GM06990 (cell line): ENCODE measurements around the gene SLC29A2.
A peak's percentile ranks its signal among the peaks of the same experiment; 100 is the strongest.

Experiments used
- DNase-seq: peaks from one replicate; pipeline ENCODE4 v3.0.0-alpha.2; 2011; ENCODE audit not compliant: insufficient read length; ENCODE audit errors: extremely low read depth
- H3K27me3 ChIP-seq: replicated peaks from 2 replicates; pipeline ENCODE4 v1.6.0; 2011; ENCODE audit warnings: low read length; ENCODE audit not compliant: control insufficient read depth, insufficient read depth
- H3K36me3 ChIP-seq: 2 replicates; pipeline ENCODE4 v1.5.1; 2011; ENCODE audit warnings: low read length; ENCODE audit not compliant: control insufficient read depth, insufficient read depth
- H3K4me3 ChIP-seq: replicated peaks from 2 replicates; pipeline ENCODE4 v1.5.1; 2011; ENCODE audit warnings: low read depth, mild to moderate bottlenecking, control low read depth, low read length
- CTCF ChIP-seq: IDR thresholded peaks from 2 replicates; pipeline ENCODE4 v1.5.1; 2011; ENCODE audit warnings: low read length, control low read depth, mild to moderate bottlenecking, inconsistent platforms; ENCODE audit not compliant: insufficient read depth, poor library complexity, severe bottlenecking

The SLC29A2 gene

GRCh38 chr11:66346476-66347424 is 24.8 kb downstream of the SLC29A2 start:
- peak overlapping the region; percentile 71 for H3K4me3 ChIP-seq
- peaks cover 6% of the 10 kb centered on the region for H3K36me3 ChIP-seq
- no peak for TF ChIP-seq CTCF
- DNase-seq = no peak
- H3K27me3 ChIP-seq = no peaks in the 10 kb centered on the region

GRCh38 chr11:66345316-66345649 is 26.3 kb downstream of the SLC29A2 start:
- peaks cover 13% of the 10 kb centered on the region for H3K36me3 ChIP-seq
- peak overlapping the region; percentile 81 for H3K4me3 ChIP-seq
- DNase-seq = no peak
- no peak for TF ChIP-seq CTCF
- no peaks in the 10 kb centered on the region for H3K27me3 ChIP-seq

- no peak for TF ChIP-seq CTCF
- DNase-seq = peak; percentile 89
- Histone ChIP-seq H3K36me3 (peaks cover 16% of the 10 kb centered on the region), H3K27me3 (no peaks in the 10 kb centered on the region), H3K4me3 (peak within 1 kb of the TSS; percentile 81)
Measured at GRCh38 chr11:66344550-66345315, 26.8 kb downstream of the SLC29A2 start, which contains the start of gene BRMS1. Gene BRMS1 (minus strand): TSS chr11:66345104. CDS start chr11:66342234, 2,870 bp downstream.

DNA sequence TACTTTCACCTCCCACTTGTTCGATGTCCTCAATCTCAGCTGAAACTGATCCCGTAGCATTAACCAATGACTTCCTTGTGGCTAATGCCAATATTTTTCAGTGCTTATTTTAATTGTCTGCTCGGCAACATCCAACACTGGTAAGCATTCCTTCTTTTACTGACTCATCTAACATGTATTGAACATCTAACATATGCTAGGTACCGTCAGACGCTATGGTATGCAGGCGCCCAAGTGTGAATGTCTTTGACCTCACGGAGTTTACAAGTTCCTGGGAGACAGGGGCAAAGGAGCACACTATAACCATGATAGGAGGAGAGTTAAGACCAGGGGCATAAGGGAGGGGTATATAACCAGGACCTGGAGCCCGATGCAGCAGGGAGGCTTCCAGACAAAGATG is 28.4 kb downstream of the SLC29A2 start:
- peaks cover 26% of the 10 kb centered on the region for H3K36me3 ChIP-seq
- TF ChIP-seq CTCF = no peak
- H3K4me3 ChIP-seq = no peak overlapping the region
- no peaks in the 10 kb centered on the region for H3K27me3 ChIP-seq
- no peak for DNase-seq

DNA sequence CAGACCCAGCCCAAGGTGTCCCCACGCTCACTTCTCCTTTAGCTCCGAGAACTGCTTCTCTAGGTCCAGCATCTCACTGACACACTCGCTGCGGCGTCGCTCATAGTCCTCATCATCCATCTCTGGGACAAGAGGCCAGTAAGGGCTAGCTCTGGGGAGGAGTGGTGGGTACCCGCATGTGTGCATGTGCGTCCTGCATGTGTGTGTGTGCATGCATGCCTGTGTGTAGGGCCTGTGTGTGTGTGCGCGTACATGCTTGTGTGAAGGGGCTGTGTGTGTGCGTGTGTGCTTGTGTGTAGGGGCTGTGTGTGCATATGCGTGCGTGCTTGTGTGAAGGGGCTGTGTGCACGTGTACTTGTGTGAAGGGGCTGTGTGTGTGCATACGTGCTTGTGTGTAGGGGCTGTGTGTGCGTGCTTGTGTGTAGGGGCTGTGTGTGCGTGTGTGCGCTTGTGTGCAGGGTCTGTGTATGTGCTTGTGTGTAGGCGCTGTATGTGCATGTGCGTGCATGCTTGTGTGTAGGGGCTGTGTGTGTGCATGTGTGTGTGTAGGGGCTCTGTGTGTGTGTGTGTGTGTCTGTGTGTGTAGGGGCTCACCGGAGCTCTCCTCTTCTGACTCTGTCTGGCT is 29.9 kb downstream of the SLC29A2 start:
- H3K36me3 ChIP-seq = peaks cover 36% of the 10 kb centered on the region
- no peaks in the 10 kb centered on the region for H3K27me3 ChIP-seq
- no peak for TF ChIP-seq CTCF
- DNase-seq = no peak
- H3K4me3 ChIP-seq = no peak overlapping the region
